ENCODE data around the gene ABCC12.

DNA sequence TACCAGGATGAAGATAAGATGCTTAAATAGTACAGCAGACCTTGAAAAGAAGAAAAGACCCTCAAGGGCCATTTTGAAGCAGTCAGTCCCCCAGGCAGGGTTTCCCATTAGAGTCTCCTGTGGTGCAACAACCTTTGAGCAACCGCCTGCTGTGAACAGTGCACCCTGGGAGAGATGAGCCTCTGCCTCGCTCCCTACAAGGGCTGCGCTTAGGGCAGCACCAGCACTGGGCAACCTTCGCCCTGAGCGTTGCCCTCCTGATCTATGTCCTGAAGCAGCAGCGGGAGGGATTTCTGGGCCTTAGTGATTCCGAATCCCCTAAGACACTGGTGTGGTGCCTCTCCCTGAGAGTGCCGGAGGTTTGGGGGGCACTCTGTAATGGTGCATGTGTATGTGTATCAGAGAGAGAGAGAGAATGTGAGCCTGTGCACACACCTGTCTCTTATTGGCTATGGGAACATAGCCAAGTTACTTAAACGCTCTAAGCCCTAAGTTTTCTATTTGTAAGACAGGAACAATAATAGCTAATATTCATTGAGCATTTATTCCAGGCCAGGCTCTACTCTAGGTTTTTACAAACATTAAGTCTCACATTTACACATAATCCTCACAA lies 25.2 kb upstream of the ABCC12 start:
- TF ChIP-seq, protein P1, sequence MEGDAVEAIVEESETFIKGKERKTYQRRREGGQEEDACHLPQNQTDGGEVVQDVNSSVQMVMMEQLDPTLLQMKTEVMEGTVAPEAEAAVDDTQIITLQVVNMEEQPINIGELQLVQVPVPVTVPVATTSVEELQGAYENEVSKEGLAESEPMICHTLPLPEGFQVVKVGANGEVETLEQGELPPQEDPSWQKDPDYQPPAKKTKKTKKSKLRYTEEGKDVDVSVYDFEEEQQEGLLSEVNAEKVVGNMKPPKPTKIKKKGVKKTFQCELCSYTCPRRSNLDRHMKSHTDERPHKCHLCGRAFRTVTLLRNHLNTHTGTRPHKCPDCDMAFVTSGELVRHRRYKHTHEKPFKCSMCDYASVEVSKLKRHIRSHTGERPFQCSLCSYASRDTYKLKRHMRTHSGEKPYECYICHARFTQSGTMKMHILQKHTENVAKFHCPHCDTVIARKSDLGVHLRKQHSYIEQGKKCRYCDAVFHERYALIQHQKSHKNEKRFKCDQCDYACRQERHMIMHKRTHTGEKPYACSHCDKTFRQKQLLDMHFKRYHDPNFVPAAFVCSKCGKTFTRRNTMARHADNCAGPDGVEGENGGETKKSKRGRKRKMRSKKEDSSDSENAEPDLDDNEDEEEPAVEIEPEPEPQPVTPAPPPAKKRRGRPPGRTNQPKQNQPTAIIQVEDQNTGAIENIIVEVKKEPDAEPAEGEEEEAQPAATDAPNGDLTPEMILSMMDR (IDR thresholded peaks at IDR 0.05 in 2 of 3, conservative IDR thresholded peaks at IDR 0.05 in 1 of 3; ENCODE audit: borderline replicate concordance in 1 of 3, insufficient read depth in 1 of 3, low read depth in 2 of 3, low read length in 2 of 3) = no peak
- TF ChIP-seq EGR1 (IDR thresholded peaks at IDR 0.05; ENCODE audit: low read depth) (no peak), POLR2AphosphoS5 (IDR thresholded peaks at IDR 0.05; ENCODE audit: low read depth, low read length) (no peak), SRF (IDR thresholded peaks at IDR 0.05; ENCODE audit: low read depth) (no peak), RAD21 (IDR thresholded peaks at IDR 0.05; ENCODE audit: low read depth) (no peak), POLR2A (IDR thresholded peaks at IDR 0.05; ENCODE audit: borderline replicate concordance, extremely low read depth, insufficient read depth, insufficient read length) (no peak), YY1 (IDR thresholded peaks at IDR 0.05; ENCODE audit: extremely low read depth, insufficient replicate concordance, low read depth, low read length) (no peak), CEBPB (IDR thresholded peaks at IDR 0.05; ENCODE audit: low read depth) (no peak)
- TF ChIP-seq, protein P2, sequence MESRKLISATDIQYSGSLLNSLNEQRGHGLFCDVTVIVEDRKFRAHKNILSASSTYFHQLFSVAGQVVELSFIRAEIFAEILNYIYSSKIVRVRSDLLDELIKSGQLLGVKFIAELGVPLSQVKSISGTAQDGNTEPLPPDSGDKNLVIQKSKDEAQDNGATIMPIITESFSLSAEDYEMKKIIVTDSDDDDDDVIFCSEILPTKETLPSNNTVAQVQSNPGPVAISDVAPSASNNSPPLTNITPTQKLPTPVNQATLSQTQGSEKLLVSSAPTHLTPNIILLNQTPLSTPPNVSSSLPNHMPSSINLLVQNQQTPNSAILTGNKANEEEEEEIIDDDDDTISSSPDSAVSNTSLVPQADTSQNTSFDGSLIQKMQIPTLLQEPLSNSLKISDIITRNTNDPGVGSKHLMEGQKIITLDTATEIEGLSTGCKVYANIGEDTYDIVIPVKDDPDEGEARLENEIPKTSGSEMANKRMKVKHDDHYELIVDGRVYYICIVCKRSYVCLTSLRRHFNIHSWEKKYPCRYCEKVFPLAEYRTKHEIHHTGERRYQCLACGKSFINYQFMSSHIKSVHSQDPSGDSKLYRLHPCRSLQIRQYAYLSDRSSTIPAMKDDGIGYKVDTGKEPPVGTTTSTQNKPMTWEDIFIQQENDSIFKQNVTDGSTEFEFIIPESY (IDR thresholded peaks at IDR 0.05; ENCODE audit: extremely low read depth, insufficient replicate concordance, low read length) = no peak

Measured in HCT116 (cell line).